ENCODE results near the gene SMC4. TPM values are rescaled to one million over a fixed set of nuclear protein-coding genes. Genes with fewer than 3 reads are reported as not detected.

Gene SMC4
- total RNA-seq, 4 donors from 2014 or later, result 11.8 to 119 (median 72.4) TPM

GRCh38 chr3:160395297-160395696 lies 4.2 kb upstream of the SMC4 start:
- Histone ChIP-seq H3K36me3 (no peaks in the 10 kb centered on the region), H3K4me1 (peaks cover 4% of the 10 kb centered on the region in 2 donors), H3K4me3 (no peak overlapping the region), H3K27me3 (no peaks in the 10 kb centered on the region), H3K27ac (no peak overlapping the region), H3K9me3 (no peaks in the 10 kb centered on the region)
- no peak for DNase-seq
- intact Hi-C loops (cut with DNase I; ENCODE audit: low total_unique reads), result no loop called here
- no peak for TF ChIP-seq CTCF (IDR thresholded peaks at IDR 0.05)
- TF ChIP-seq POLR2A (IDR thresholded peaks at IDR 0.05), result no peak

GRCh38 chr3:160398820-160399124 lies 678 bp upstream of the SMC4 start:
- peak overlapping the region; percentile 92 to 93 for H3K27ac ChIP-seq
- no peak for DNase-seq
- intact Hi-C loops (cut with DNase I; ENCODE audit: low total_unique reads), result no loop called here
- no peaks in the 10 kb centered on the region for H3K36me3 ChIP-seq
- peak overlapping the region; percentile 54 to 75 for H3K4me3 ChIP-seq
- no peak for TF ChIP-seq POLR2A (IDR thresholded peaks at IDR 0.05)
- no peak for TF ChIP-seq CTCF (IDR thresholded peaks at IDR 0.05)
- H3K9me3 ChIP-seq, result no peaks in the 10 kb centered on the region
- H3K27me3 ChIP-seq, result no peaks in the 10 kb centered on the region
- H3K4me1 ChIP-seq, result peaks cover 4 to 14% of the 10 kb centered on the region in 2 donors

GRCh38 chr3:160400030-160400701 lies 716 bp downstream of the SMC4 start:
- Histone ChIP-seq H3K36me3 (no peaks in the 10 kb centered on the region), H3K9me3 (no peaks in the 10 kb centered on the region), H3K4me1 (peaks cover 4 to 14% of the 10 kb centered on the region in 2 donors), H3K27ac (peak overlapping the region; percentile 92 to 93), H3K27me3 (no peaks in the 10 kb centered on the region), H3K4me3 (peak overlapping the region; percentile 54 to 75)
- peak; percentile 26 to 31 for DNase-seq
- intact Hi-C loops (cut with DNase I; ENCODE audit: low total_unique reads), result no loop called here
- TF ChIP-seq CTCF (IDR thresholded peaks at IDR 0.05), result no peak
- TF ChIP-seq POLR2A (IDR thresholded peaks at IDR 0.05), result no peak

- Histone ChIP-seq H3K4me1 (peaks cover 4 to 14% of the 10 kb centered on the region in 2 donors), H3K4me3 (peak overlapping the region; percentile 54 to 75), H3K27me3 (no peaks in the 10 kb centered on the region), H3K36me3 (no peaks in the 10 kb centered on the region), H3K27ac (peak overlapping the region; percentile 92 to 93), H3K9me3 (no peaks in the 10 kb centered on the region)
- no peak for TF ChIP-seq CTCF (IDR thresholded peaks at IDR 0.05)
- no peak for TF ChIP-seq POLR2A (IDR thresholded peaks at IDR 0.05)
- intact Hi-C loops (cut with DNase I; ENCODE audit: low total_unique reads), result no loop called here
- DNase-seq, result no peak
Measured at GRCh38 chr3:160400702-160401150, 1.3 kb downstream of the SMC4 start.

- intact Hi-C loops (cut with DNase I; ENCODE audit: low total_unique reads), result no loop called here
- no peak for DNase-seq
- Histone ChIP-seq H3K27me3 (no peaks in the 10 kb centered on the region), H3K4me1 (peaks cover 4 to 14% of the 10 kb centered on the region in 2 donors), H3K9me3 (no peaks in the 10 kb centered on the region), H3K4me3 (peak overlapping the region; percentile 54 to 75), H3K36me3 (no peaks in the 10 kb centered on the region), H3K27ac (peak overlapping the region in 1 of 2 donors; percentile 92)
- TF ChIP-seq POLR2A (IDR thresholded peaks at IDR 0.05), result no peak
Measured at GRCh38 chr3:160401291-160402095, 2.0 kb downstream of the SMC4 start.
